GM12864 (cell line): ENCODE data around the gene ANKRD44.

Experiments
- DNase-seq: peaks from one replicate; pipeline ENCODE4 v3.0.0-alpha.2; 2011; ENCODE audit warnings: low read depth
- H3K4me3 ChIP-seq: 2 replicates; pipeline ENCODE4 v1.5.1; 2011; ENCODE audit warnings: mild to moderate bottlenecking, low read depth, low read length, control low read depth
- TF ChIP-seq, protein P1 (sequence below): IDR thresholded peaks from 2 replicates; pipeline ENCODE4 v1.5.1; 2011; ENCODE audit warnings: low read depth, mild to moderate bottlenecking, moderate library complexity, low read length, control low read depth, inconsistent platforms; ENCODE audit errors: missing control alignments

ANKRD44 gene

DNA sequence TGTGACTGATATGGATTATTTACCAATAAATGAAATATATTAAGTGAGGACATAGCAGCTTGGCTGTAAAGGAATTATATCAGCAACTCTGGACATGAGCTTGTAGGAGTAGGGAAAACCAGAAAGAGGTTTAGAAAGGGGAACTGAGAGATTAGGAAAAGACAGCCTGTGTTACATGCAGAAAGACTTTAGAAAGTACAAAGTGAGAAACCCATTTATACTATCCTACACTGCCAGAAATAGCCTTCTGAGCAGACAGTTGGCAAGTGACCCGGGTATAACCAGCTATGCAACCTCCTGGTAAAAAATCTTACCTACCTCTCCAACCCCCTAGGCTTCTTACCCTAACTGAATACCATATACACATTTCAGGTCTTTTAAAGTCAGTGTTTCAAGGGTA is 134.1 kb downstream of the ANKRD44 start:
- H3K4me3 ChIP-seq, result no peak overlapping the region
- no peak for DNase-seq
- TF ChIP-seq, protein P1, sequence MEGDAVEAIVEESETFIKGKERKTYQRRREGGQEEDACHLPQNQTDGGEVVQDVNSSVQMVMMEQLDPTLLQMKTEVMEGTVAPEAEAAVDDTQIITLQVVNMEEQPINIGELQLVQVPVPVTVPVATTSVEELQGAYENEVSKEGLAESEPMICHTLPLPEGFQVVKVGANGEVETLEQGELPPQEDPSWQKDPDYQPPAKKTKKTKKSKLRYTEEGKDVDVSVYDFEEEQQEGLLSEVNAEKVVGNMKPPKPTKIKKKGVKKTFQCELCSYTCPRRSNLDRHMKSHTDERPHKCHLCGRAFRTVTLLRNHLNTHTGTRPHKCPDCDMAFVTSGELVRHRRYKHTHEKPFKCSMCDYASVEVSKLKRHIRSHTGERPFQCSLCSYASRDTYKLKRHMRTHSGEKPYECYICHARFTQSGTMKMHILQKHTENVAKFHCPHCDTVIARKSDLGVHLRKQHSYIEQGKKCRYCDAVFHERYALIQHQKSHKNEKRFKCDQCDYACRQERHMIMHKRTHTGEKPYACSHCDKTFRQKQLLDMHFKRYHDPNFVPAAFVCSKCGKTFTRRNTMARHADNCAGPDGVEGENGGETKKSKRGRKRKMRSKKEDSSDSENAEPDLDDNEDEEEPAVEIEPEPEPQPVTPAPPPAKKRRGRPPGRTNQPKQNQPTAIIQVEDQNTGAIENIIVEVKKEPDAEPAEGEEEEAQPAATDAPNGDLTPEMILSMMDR, result no peak

DNA sequence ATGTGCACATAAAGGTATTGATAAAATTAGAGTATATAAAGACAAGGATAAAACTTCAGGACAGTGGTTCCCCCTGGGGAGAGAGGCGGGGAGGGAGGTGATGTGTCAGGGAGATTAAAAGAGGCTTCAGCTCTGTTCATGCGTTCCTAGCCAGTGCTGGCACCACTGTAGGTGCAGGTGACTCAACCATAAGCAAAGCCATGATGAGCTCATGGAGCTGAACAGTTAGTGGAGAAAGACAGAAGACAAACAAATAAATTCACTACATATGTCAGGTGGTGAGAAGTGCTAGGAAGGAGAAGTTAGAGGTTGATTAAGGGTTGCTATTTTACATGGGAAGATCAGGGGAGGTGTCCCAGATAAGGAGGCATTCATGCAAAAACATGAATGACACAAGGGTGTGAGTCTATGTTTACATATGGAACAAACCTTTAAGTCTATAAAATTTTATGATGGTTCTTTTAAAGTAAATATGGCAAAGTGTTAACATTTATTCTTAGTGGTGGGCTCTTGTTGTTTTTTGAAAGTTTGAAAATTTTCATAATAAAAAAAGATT is 136.0 kb downstream of the ANKRD44 start:
- H3K4me3 ChIP-seq, result no peak overlapping the region
- TF ChIP-seq, protein P1, result no peak
- DNase-seq, result no peak

DNA sequence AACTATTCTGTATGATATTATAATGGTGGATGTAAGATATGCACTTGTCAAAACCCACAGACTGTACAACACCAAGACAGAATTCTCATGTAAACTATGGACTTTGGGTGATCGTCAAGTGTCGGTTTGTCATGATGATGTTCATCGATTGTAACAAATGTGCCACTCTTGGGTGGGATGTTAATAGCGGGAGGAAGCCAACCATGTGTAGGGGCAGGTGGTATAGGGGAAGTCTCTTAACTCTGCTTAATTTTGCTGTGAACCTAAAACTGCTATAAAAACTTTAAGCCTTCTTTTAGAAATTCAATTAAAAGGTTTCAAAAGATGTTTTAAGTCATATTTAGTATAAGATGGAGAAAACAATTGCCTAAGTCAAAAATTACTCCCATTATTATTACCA is 139.0 kb downstream of the ANKRD44 start:
- DNase-seq, result no peak
- no peak overlapping the region for H3K4me3 ChIP-seq
- TF ChIP-seq, protein P1, result no peak

DNA sequence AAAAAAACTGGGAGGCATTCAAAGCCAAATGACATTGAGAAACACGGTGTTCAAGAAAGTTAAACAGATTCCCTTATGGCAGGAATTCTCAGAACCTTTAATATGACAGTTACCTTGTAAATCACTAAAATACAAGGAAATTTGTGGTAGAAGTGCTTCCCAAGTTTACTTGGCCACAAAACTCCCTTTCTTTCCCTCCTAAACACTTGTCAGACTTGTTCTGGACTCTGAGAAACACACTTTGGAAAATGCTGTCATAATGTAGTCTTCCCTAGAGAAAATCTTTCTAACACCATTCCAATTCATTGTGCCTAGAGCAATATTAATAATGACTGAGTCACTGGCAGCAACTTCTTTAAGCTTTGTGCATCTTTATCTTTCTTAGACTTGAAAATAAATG is 140.4 kb downstream of the ANKRD44 start:
- TF ChIP-seq, protein P1, result no peak
- no peak overlapping the region for H3K4me3 ChIP-seq
- DNase-seq, result no peak

DNA sequence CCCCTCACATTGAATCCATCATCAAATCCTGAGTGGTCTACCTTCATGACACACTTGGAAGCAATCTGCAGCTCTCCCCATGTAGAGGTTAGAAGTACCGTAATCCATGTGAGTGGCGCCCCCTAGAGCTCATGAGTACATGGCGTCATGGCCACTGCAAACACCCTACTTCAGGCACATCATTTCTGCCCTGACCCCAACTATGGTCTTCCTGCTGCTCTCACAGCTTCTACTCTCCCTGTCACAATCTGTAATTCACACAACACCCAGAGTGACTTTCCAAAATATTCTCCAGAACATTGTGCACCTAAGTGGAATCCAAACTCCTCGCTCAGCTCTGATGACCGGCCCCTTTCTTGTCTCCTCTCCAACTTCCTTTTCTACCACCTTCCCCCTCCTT is 141.9 kb downstream of the ANKRD44 start:
- peak; percentile 36 for DNase-seq
- no peak overlapping the region for H3K4me3 ChIP-seq
- TF ChIP-seq, protein P1, result peak; percentile 77

DNA sequence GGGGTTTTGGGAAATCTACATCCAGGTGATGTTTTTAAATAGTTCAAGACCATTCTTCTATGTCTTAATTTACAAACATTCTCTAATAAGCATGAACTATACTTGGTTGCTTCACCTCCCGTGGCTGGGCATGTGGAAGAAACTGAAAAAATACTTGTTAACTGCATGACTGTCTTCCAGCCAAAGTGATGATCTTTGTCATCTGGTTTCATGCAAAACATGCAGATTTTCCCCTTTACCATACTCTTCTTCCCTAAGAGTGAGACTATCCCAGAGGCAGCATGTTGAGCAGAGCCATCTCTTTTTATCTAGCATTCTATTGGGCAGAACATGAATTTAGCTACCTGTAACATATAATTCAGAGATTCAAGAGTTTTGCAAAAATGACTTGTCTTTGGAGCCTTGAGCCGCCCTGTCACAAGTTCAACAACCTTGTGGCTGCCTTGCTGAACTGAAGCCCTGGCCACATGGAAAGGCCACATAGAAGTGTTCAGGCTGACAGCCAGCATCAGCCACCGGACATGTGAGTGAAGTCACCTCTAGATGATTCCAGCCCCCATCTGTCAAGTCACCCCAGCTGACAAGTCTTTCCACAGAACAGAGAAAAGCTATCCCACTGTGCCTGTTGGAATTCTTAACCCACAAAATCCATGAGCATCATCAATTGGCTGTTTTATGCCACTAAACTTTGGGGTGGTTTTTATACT is 142.8 kb downstream of the ANKRD44 start:
- TF ChIP-seq, protein P1, result no peak
- no peak overlapping the region for H3K4me3 ChIP-seq
- no peak for DNase-seq

DNA sequence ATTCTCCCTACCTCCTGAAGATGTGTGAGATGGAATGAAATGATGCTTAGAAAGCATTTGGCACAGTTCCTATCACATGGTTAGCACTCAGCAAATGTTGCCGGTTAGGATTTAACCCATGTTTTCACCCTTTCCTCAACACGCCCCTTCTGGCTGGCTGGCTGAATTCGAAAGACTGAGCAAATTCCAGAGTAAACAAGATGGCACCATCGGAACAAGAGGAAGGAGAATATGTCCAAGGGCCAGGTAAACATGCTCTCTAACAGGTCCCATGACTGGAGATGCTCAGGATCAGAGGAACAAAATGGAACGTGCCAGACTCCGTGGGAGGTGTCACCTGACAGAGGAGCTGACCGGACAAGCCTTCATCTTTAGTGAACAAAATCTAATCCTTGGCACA is 145.6 kb downstream of the ANKRD44 start:
- H3K4me3 ChIP-seq, result no peak overlapping the region
- DNase-seq, result no peak
- TF ChIP-seq, protein P1, result no peak
